ENCODE results near the gene MYH15.

DNA sequence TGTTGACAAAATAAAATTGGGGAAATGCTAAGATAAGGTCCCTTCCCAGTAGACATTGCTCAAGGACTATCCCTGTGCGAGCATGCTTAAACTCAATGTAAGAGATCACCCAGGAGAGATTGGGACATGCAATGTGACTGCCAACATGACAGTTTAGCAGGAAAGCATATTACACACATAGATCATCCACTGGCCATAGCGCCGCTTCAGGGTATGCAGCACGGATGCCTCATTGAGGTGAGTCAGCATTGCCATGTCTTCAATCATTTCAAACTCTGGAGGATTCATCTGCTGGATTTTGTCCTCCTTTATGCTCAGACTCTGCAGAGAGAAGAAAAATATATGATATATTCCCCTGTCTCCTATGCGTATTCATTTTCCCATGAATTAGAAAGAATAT, 8.9 kb downstream of the MYH15 start:
- TF ChIP-seq CTCF (IDR thresholded peaks at IDR 0.05; ENCODE audit: poor library complexity, severe bottlenecking): no peak
- TF ChIP-seq RAD21 (conservative IDR thresholded peaks at IDR 0.05): no peak
- no peak for TF ChIP-seq EZH2 (IDR thresholded peaks at IDR 0.05; ENCODE audit: borderline replicate concordance, insufficient read depth, low read length, poor library complexity, severe bottlenecking)
- no peak for TF ChIP-seq POLR2AphosphoS5 (IDR thresholded peaks at IDR 0.05)
- no peak for TF ChIP-seq REST (IDR thresholded peaks at IDR 0.05; ENCODE audit: borderline replicate concordance)
